Natural killer cell treated with Interleukin-12 subunit alpha and Interleukin-12 subunit beta and Interleukin-15 and Interleukin-18, amount 100 ng/mL, for 72 hours (primary cell): Measurements from ENCODE around the gene BAHD1. TPM values are rescaled to one million over a fixed set of nuclear protein-coding genes. Genes with fewer than 3 reads are reported as not detected.

Experiments
- ATAC-seq, 2 donors: fragments of 150-1000 bp; cut with Tn5 transposase in 1 of 2; sonication (Bioruptor Pico), chemical (Tn5 transposase) in 1 of 2; 2 replicates each; pipeline ENCODE4 v1.10.0; 2021
- DNase-seq: peaks from one replicate; pipeline ENCODE4 v3.0.0; 2022; ENCODE audit warnings: low spot score
- H3K27ac Mint-ChIP-seq, 2 donors: 1 replicate in 1 of 2; 2 replicates in 1 of 2; pipeline ENCODE4 v1.8.0; 2022; ENCODE audit warnings: mixed read lengths in 2 of 2, mild to moderate bottlenecking in 1 of 2, moderate library complexity in 1 of 2
- H3K27me3 Mint-ChIP-seq, 2 donors: 1 replicate in 1 of 2; 2 replicates in 1 of 2; pipeline ENCODE4 v1.8.0; 2022; ENCODE audit warnings: mixed read lengths in 2 of 2
- H3K36me3 Mint-ChIP-seq: one replicate; pipeline ENCODE4 v1.8.0; 2022; ENCODE audit warnings: mixed read lengths
- H3K4me1 Mint-ChIP-seq, 2 donors: 1 replicate in 1 of 2; 2 replicates in 1 of 2; pipeline ENCODE4 v1.8.0; 2022; ENCODE audit warnings: low read depth in 2 of 2, mixed read lengths in 2 of 2, mild to moderate bottlenecking in 1 of 2
- H3K4me3 Mint-ChIP-seq: one replicate; pipeline ENCODE4 v1.8.0; 2022; ENCODE audit warnings: mixed read lengths
- H3K9me3 Mint-ChIP-seq: 2 replicates; pipeline ENCODE4 v1.8.0; 2022; ENCODE audit warnings: mixed read lengths
- total RNA-seq, 2 donors: library from RNA; stranded (reverse); gene quantifications; one replicate each; pipeline ENCODE4 v1.2.3, GENCODE V29; 2022

Gene BAHD1
- total RNA-seq, 2 donors from 2014 or later: 27.9 to 29.2 TPM

DNA sequence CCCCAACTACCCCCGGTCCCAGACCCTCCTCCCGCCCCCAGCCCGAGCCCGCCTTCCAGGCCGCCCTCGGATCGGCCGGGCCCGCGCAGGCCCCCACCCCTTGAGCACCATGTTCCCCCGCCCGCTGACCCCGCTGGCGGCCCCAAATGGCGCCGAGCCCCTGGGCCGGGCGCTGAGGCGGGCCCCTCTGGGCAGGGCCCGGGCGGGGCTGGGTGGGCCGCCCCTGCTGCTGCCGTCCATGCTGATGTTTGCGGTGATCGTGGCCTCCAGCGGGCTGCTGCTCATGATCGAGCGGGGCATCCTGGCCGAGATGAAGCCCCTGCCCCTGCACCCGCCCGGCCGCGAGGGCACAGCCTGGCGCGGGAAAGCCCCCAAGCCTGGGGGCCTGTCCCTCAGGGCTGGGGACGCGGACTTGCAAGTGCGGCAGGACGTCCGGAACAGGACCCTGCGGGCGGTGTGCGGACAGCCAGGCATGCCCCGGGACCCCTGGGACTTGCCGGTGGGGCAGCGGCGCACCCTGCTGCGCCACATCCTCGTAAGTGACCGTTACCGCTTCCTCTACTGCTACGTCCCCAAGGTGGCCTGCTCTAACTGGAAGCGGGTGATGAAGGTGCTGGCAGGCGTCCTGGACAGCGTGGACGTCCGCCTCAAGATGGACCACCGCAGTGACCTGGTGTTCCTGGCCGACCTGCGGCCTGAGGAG, 30.5 kb downstream of the BAHD1 start:
- H3K27ac Mint-ChIP-seq: peak overlapping the region; percentile 64 to 92
- peak; percentile 78 for DNase-seq

DNA sequence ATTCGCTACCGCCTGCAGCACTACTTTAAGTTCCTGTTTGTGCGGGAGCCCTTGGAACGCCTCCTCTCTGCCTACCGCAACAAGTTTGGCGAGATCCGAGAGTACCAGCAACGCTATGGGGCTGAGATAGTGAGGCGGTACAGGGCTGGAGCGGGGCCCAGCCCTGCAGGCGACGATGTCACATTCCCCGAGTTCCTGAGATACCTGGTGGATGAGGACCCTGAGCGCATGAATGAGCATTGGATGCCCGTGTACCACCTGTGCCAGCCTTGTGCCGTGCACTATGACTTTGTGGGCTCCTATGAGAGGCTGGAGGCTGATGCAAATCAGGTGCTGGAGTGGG, 31.0 kb downstream of the BAHD1 start:
- no peak for DNase-seq
- Mint-ChIP-seq H3K4me1 (peaks cover 6 to 9% of the 10 kb centered on the region in 2 donors), H3K4me3 (peak overlapping the region; percentile 92), H3K36me3 (no peaks in the 10 kb centered on the region), H3K27me3 (no peaks in the 10 kb centered on the region), H3K27ac (peak overlapping the region; percentile 64 to 92), H3K9me3 (no peaks in the 10 kb centered on the region)
- ATAC-seq: peak in 1 of 2 donors; percentile 22

More for the DNA sequence above, 30.5 kb downstream of the BAHD1 start:
- Mint-ChIP-seq H3K4me3 (peak overlapping the region; percentile 92), H3K36me3 (no peaks in the 10 kb centered on the region), H3K27me3 (no peaks in the 10 kb centered on the region), H3K9me3 (no peaks in the 10 kb centered on the region), H3K4me1 (peaks cover 6 to 9% of the 10 kb centered on the region in 2 donors)
- ATAC-seq: peak; percentile 69 to 74

DNA sequence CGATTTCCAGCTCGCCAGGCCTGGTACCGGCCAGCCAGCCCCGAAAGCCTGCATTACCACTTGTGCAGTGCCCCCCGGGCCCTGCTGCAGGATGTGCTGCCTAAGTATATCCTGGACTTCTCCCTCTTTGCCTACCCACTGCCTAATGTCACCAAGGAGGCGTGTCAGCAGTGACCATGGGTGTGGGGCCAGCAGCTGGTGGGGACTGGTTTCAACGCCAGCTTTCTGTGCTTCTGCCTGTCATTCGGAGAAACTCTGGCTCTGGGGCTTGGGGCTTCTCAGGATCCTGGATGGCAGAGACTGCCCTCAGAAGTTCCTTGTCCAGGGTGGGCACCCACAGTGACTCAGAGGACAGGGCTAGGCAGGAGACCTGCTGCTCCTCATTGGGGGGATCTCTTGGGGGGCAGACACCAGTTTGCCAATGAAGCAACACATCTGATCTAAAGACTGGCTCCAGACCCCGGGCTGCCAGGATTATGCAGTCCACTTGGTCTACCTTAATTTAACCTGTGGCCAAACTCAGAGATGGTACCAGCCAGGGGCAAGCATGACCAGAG, 31.5 kb downstream of the BAHD1 start:
- ATAC-seq (no peak), DNase-seq (no peak)
- Mint-ChIP-seq H3K27ac (peak overlapping the region; percentile 64 to 92), H3K4me3 (peak overlapping the region; percentile 92), H3K27me3 (no peaks in the 10 kb centered on the region), H3K4me1 (peaks cover 6 to 9% of the 10 kb centered on the region in 2 donors), H3K9me3 (no peaks in the 10 kb centered on the region), H3K36me3 (no peaks in the 10 kb centered on the region)

GRCh38 chr15:40474581-40474980, 33.8 kb downstream of the BAHD1 start:
- ATAC-seq (no peak), DNase-seq (no peak)
- Mint-ChIP-seq H3K4me1 (peaks cover 6 to 9% of the 10 kb centered on the region in 2 donors), H3K27ac (peak overlapping the region in 1 of 2 donors; percentile 17), H3K27me3 (peaks cover 0 to 2% of the 10 kb centered on the region in 2 donors), H3K9me3 (no peaks in the 10 kb centered on the region), H3K36me3 (no peaks in the 10 kb centered on the region), H3K4me3 (no peak overlapping the region)

- no peaks in the 10 kb centered on the region for H3K9me3 Mint-ChIP-seq
- H3K4me1 Mint-ChIP-seq: peaks cover 0 to 2% of the 10 kb centered on the region in 2 donors
- peaks cover 8 to 10% of the 10 kb centered on the region in 2 donors for H3K27me3 Mint-ChIP-seq
- H3K27ac Mint-ChIP-seq: no peak overlapping the region
- no peaks in the 10 kb centered on the region for H3K36me3 Mint-ChIP-seq
- no peak for ATAC-seq
- no peak overlapping the region for H3K4me3 Mint-ChIP-seq
- no peak for DNase-seq
Measured at GRCh38 chr15:40477642-40478327, 37.0 kb downstream of the BAHD1 start.

GRCh38 chr15:40479024-40479423, 38.3 kb downstream of the BAHD1 start:
- DNase-seq: no peak
- Mint-ChIP-seq H3K27me3 (peaks cover 8 to 12% of the 10 kb centered on the region in 2 donors), H3K9me3 (no peaks in the 10 kb centered on the region), H3K4me3 (no peak overlapping the region), H3K36me3 (no peaks in the 10 kb centered on the region), H3K4me1 (no peaks in the 10 kb centered on the region), H3K27ac (no peak overlapping the region)
- no peak for ATAC-seq

- no peaks in the 10 kb centered on the region for H3K9me3 Mint-ChIP-seq
- no peak overlapping the region for H3K27ac Mint-ChIP-seq
- peaks cover 8 to 12% of the 10 kb centered on the region in 2 donors for H3K27me3 Mint-ChIP-seq
- H3K36me3 Mint-ChIP-seq: no peaks in the 10 kb centered on the region
- H3K4me3 Mint-ChIP-seq: no peak overlapping the region
- ATAC-seq (no peak), DNase-seq (no peak)
- H3K4me1 Mint-ChIP-seq: peaks cover 0 to 3% of the 10 kb centered on the region in 2 donors
Measured at GRCh38 chr15:40481341-40482074, 40.8 kb downstream of the BAHD1 start.

DNA sequence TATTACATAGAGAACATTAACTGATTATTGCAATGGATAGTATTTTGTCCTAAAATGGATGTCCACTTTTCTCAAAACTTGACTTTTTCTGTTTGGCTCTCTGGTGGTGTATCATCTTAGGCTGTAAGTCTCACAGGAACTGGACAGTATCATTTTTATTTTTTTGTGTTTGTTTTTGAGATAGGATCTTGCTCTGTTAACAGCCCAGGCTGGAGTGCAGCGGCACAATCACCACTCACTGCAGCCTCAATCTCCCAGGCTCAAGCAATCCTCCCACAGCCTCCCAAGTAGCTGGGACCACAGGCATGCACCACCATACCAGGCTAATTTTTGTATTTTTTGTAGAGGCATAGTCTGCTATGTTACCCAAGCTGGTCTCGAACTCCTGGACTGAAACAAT, 43.2 kb downstream of the BAHD1 start:
- Mint-ChIP-seq H3K9me3 (no peaks in the 10 kb centered on the region), H3K4me3 (no peak overlapping the region), H3K36me3 (no peaks in the 10 kb centered on the region), H3K27me3 (peaks cover 8 to 11% of the 10 kb centered on the region in 2 donors), H3K4me1 (peaks cover 0 to 3% of the 10 kb centered on the region in 2 donors), H3K27ac (no peak overlapping the region)
- ATAC-seq (no peak), DNase-seq (no peak)

DNA sequence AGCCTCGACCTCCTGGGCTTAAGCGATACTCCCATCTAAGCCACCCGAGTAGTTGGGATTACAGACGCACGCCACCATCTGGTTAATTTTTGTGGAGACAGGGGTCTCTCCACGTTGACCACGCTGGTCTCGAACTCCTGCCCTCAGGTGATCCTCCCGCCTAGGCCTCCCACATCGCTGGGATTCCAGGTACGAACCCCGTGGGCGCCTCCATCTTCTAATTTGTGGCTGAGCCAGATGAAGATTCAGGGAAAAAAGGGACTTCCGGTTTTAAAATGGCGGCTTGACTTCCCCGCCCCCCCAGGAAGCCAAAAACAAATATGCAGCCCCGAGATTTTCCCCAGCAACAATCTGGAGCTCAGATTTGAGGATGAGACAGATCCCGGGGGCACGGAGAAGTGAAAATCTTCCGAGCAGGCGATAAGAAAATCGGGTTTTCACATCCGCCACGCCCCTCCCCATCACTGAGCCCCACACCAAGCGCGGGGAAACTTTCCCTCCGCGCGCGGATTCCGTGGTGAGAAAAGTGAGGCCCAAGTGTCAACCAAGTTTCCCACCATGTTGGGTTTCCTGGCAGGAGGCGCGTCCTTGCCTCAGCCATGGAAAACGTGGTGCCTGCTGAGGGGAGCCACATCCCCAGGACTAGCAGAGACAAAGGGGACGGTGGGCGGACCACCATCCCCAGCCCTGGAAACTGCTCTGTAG, 45.5 kb downstream of the BAHD1 start:
- H3K27me3 Mint-ChIP-seq: peaks cover 5 to 6% of the 10 kb centered on the region in 2 donors
- DNase-seq: no peak
- H3K4me1 Mint-ChIP-seq: peaks cover 0 to 3% of the 10 kb centered on the region in 2 donors
- H3K27ac Mint-ChIP-seq: peak overlapping the region in 1 of 2 donors; percentile 3
- H3K9me3 Mint-ChIP-seq: no peaks in the 10 kb centered on the region
- ATAC-seq: no peak
- no peak overlapping the region for H3K4me3 Mint-ChIP-seq
- H3K36me3 Mint-ChIP-seq: no peaks in the 10 kb centered on the region

- Mint-ChIP-seq H3K9me3 (no peaks in the 10 kb centered on the region), H3K27ac (no peak overlapping the region), H3K36me3 (no peaks in the 10 kb centered on the region), H3K27me3 (no peaks in the 10 kb centered on the region), H3K4me1 (peaks cover 1 to 7% of the 10 kb centered on the region in 2 donors), H3K4me3 (no peak overlapping the region)
- ATAC-seq (no peak), DNase-seq (no peak)
Measured at GRCh38 chr15:40487816-40488682, 47.3 kb downstream of the BAHD1 start.

DNA sequence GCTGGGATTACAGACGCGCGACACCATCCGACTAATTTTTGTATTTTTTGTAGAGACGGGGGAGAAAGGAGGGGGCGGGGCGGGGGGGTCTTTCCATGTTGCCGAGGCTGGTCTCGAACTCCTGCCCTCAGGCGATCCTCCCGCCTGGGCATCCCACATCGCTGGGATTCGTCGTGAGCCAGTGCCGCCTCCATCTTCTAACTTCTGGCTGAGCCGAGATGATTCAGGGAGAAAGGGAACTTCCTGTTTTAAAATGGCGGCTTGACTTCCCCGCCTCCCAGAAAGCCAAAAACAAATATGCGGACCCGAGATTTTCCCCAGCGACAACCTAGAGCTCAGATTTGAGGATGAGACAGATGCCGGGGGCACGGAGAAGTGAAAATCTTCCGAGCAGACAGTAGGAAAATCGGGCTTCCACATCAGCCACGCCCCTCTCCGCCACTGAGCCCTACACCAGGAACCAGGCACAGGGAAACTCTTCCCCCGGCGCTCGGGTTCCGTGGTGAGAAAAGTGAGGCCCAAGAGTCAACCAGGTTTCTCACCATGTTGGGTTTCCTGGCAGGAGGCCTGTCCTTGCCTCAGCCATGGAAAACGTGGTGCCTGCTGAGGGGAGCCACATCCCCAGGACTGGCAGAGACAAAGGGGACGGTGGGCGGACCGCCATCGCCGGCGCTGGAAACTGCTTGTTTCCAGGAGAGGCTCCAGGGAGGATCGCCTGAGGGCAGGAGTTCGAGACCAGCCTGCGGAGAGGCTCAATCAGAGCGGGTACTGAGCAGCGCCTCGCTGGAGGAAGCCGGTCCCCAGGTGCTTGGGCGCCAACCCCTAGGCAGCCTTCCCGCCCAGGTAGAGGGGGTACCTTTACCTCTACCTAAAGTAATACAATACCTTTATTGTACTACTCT, 48.8 kb downstream of the BAHD1 start:
- Mint-ChIP-seq H3K27ac (no peak overlapping the region), H3K9me3 (no peaks in the 10 kb centered on the region), H3K27me3 (peaks cover 0 to under 1% of the 10 kb centered on the region in 2 donors), H3K4me3 (no peak overlapping the region), H3K4me1 (peaks cover 15 to 19% of the 10 kb centered on the region in 2 donors), H3K36me3 (no peaks in the 10 kb centered on the region)
- DNase-seq (no peak), ATAC-seq (no peak)
